Muscle layer of colon (tissue), 2 donors: ENCODE measurements around the gene TCF7L2.

ENCODE experiments used
- H3K27ac ChIP-seq: one replicate; pipeline ENCODE4 v1.7.0; 2013; ENCODE audit warnings: low read depth, mild to moderate bottlenecking, low read length, moderate library complexity
- H3K27me3 ChIP-seq, 2 donors: one replicate each; pipeline ENCODE4 v1.7.0; 2013; ENCODE audit warnings: low read length in 2 of 2, mild to moderate bottlenecking in 2 of 2; ENCODE audit not compliant: insufficient read depth in 2 of 2, control insufficient read depth in 1 of 2
- H3K36me3 ChIP-seq: one replicate; pipeline ENCODE4 v1.7.0; 2013; ENCODE audit warnings: mild to moderate bottlenecking, low read length; ENCODE audit not compliant: insufficient read depth
- H3K4me1 ChIP-seq: one replicate; pipeline ENCODE4 v1.7.0; 2013; ENCODE audit warnings: mild to moderate bottlenecking, low read length; ENCODE audit not compliant: insufficient read depth
- H3K4me3 ChIP-seq, 2 donors: one replicate each; pipeline ENCODE4 v1.7.0; 2013; ENCODE audit warnings: low read length in 2 of 2, low read depth in 1 of 2, mild to moderate bottlenecking in 1 of 2, moderate library complexity in 1 of 2
- H3K9ac ChIP-seq: one replicate; pipeline ENCODE4 v1.7.0; 2013; ENCODE audit warnings: low read length
- H3K9me3 ChIP-seq: one replicate; pipeline ENCODE4 v1.7.0; 2013; ENCODE audit warnings: mild to moderate bottlenecking, low read length
- donor health status: abdominal sarcoma.
- donor health status: Adenocarcinoma of cecum.

Gene TCF7L2

DNA sequence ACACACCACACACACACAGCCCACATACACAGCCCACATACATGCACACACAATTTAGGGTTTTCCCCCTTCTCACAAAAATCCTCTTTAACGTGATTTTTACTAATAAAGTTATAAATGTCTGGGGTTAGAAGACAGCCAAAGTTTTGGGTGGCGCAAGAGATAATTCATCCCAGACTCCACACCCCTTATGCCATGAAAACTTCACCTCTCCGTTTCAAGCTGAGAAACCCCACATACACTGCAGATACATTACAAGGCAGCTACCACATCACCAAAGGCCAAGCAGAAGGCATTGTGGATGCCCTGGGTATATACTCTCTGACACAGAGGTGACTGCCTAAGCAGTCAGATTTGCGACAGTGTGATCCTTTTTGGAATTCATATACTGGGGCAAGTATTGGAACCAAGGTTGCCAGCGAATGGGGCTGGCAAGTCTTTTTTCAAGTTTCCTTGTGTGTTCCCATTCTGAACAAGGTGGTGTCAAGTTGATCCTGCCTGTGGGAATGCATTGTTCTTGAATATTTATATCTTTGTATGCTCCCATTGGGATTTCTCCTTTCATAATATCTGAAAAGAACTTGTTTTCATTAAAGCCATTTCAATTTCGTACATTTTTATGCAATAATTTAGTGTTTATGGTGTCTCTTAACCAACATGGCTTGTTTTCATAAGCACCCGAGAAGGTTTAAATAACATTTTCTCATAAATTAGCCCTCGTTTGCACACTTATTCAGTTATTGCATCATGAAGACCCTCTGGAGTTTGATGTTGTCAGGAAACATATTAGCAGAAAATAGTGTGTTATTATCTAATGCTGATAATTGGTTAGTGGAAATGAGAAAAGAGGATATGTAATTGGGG lies 130.2 kb downstream of the TCF7L2 start:
- no peaks in the 10 kb centered on the region for H3K36me3 ChIP-seq
- no peaks in the 10 kb centered on the region for H3K9me3 ChIP-seq
- no peaks in the 10 kb centered on the region for H3K27me3 ChIP-seq
- peaks cover 21% of the 10 kb centered on the region for H3K4me1 ChIP-seq
- H3K4me3 ChIP-seq: no peak overlapping the region
- no peak overlapping the region for H3K9ac ChIP-seq
- no peak overlapping the region for H3K27ac ChIP-seq

DNA sequence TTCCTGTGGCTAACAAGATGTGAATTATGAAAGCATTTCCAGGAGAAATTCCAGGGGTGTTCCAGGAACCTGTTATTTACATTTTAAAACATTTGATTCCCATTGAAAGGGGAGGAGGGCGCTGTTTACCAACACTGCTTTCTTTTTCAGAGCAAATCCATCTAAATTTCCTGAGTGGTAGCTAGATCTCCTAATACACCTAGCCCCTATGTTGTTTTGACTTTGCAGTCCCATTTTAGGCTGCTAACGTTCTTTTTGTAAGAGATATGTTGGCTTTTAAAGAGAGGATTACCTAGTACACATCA lies 130.8 kb downstream of the TCF7L2 start:
- no peak overlapping the region for H3K9ac ChIP-seq
- H3K27ac ChIP-seq: no peak overlapping the region
- H3K4me3 ChIP-seq: no peak overlapping the region
- no peaks in the 10 kb centered on the region for H3K9me3 ChIP-seq
- H3K36me3 ChIP-seq: no peaks in the 10 kb centered on the region
- peaks cover 21% of the 10 kb centered on the region for H3K4me1 ChIP-seq
- H3K27me3 ChIP-seq: no peaks in the 10 kb centered on the region

DNA sequence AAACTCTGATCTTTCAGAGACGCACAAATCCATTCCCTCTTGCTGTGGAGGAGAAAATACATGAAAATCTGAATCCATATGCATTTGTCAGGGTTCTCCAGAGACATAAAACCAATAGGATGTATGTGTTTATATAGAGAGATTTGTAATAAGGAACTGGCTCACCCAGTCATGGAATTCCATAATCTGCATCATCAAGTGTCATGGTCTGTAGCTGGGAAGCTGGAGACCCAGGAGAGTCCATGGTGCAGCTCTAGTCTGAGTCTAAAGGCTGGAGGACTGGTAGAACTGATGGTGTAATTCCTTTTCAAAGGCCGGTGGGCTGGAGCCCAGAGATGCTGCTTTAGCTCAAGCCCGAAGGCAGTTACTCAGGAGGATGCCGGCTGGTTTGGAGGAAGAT lies 134.0 kb downstream of the TCF7L2 start:
- H3K4me1 ChIP-seq: peaks cover 25% of the 10 kb centered on the region
- no peaks in the 10 kb centered on the region for H3K27me3 ChIP-seq
- H3K36me3 ChIP-seq: no peaks in the 10 kb centered on the region
- H3K27ac ChIP-seq: no peak overlapping the region
- H3K9ac ChIP-seq: no peak overlapping the region
- H3K4me3 ChIP-seq: no peak overlapping the region
- no peaks in the 10 kb centered on the region for H3K9me3 ChIP-seq

DNA sequence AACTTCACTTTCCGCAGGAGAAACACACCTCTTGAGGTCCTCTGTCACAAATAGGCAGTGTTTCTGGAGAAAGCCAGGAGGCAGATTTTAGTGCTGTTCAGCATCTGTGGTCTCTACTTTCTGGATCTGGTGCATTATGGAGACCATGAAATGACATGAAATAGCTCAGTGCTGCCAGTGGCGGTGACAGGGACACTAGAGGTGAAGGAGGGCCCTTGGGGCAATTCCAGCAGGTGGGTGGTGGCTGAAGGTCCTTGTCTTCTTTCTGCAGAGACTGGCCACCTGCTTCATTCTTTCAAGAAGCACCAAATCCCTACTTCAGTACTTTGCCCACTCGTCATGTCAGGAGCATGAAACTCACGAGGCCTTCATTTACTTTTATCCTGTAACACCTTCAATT lies 135.7 kb downstream of the TCF7L2 start:
- Histone ChIP-seq H3K9ac (no peak overlapping the region), H3K27ac (no peak overlapping the region), H3K9me3 (no peaks in the 10 kb centered on the region), H3K36me3 (no peaks in the 10 kb centered on the region), H3K27me3 (no peaks in the 10 kb centered on the region), H3K4me3 (no peak overlapping the region), H3K4me1 (peaks cover 22% of the 10 kb centered on the region)

DNA sequence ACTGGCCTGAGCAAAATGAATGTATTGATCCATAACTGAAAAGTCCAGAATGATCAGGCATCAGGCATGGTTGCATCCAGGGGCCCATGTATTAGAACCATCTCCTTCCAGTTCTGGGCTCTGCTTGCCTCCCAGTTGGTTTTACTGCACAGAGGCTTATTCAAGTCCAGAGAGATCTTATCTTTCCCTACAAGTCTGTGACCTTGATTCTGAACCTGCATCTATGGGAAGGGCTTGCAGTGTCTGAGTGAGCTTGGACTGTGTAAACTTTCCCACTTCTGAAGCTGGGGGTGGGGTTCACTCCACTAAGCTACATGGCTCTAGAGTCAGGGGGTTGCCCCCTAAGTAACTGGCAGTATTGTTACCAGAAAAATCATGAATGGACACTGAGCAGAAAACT lies 136.2 kb downstream of the TCF7L2 start:
- no peak overlapping the region for H3K4me3 ChIP-seq
- H3K27ac ChIP-seq: no peak overlapping the region
- no peaks in the 10 kb centered on the region for H3K27me3 ChIP-seq
- no peak overlapping the region for H3K9ac ChIP-seq
- H3K36me3 ChIP-seq: no peaks in the 10 kb centered on the region
- peaks cover 17% of the 10 kb centered on the region for H3K4me1 ChIP-seq
- H3K9me3 ChIP-seq: no peaks in the 10 kb centered on the region

DNA sequence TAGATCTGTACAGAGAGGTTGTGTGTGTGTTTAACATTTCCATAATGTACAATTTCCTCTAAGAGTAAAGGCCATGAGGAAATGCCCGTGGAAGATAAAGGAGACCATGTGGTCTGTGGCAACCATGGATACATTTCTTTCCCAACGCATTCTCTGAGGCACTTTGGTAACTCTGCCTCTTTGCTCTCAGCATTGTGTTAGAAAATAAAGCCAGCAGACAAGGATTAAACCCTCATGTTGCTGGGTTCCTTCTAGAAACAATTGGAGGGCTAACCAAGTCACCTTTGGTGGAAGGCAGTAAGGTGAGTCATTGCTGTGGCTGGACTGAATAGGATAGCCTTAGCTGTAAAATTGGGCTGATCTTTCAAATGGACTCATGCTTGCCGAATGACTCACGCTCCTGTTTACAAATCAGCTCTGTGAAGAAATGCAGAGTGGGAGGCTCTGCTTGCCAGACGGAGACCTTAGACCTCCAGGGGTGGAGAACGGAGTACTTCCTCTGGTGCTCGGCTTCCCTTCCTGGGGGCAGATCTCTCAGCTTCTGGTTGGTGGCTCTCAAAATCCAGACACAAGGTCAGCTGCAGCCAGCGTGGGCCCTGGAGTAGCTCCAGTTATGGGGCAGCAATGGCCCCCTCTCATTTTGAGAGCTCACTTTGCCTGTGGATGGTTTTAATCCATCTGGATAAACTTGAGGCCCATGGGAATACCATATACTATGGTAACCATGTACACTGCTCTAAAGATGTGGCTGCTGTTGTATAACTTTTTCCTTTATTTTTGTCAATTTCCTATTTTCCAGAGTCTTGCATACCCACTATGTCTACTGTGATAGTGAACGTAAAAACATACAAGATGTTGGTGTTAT lies 137.3 kb downstream of the TCF7L2 start:
- peaks cover 15% of the 10 kb centered on the region for H3K4me1 ChIP-seq
- H3K9me3 ChIP-seq: no peaks in the 10 kb centered on the region
- no peaks in the 10 kb centered on the region for H3K36me3 ChIP-seq
- H3K9ac ChIP-seq: no peak overlapping the region
- no peaks in the 10 kb centered on the region for H3K27me3 ChIP-seq
- H3K27ac ChIP-seq: no peak overlapping the region
- peak overlapping the region in 1 of 2 donors; percentile 18 for H3K4me3 ChIP-seq

DNA sequence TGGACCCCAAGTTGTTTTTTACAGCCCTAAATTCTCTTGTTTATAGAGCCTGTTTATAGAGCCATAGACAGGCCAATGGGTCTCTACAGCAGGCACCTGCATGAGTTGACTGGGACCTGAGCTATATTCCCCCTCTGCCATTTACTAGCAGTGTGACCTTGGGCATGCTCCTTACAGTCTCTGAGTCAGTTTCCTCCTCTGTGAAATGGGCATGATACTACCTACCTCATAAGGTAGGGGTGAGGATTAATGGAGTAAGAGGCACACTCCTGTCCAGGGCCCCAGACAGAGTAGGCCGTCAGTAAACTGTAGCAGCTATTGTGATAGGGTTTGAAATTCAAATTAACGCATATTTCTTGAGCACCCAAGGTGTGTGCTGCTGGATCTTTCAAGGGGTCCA lies 138.1 kb downstream of the TCF7L2 start:
- H3K36me3 ChIP-seq: no peaks in the 10 kb centered on the region
- H3K4me1 ChIP-seq: peaks cover 20% of the 10 kb centered on the region
- H3K9ac ChIP-seq: no peak overlapping the region
- H3K4me3 ChIP-seq: no peak overlapping the region
- no peaks in the 10 kb centered on the region for H3K9me3 ChIP-seq
- no peaks in the 10 kb centered on the region for H3K27me3 ChIP-seq
- H3K27ac ChIP-seq: no peak overlapping the region

DNA sequence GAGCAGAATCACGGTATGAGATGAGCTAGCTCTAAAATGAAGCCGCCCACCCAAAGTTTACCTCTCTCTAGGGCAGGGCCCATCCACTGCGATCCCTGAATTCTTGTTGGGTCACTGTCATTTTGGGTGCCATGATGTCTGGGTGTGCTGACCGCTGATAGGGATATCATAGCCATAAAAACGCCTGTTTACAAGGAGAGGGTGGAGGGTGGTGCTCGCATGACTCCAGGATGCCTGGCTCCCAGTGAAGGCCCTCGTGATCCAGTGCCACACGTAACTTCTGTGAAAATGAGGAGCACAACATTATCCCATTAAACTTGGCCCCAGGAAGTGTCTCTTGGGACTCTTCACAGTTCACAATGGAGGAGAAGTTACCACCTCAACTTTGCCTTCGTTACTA lies 139.5 kb downstream of the TCF7L2 start:
- peaks cover 26% of the 10 kb centered on the region for H3K4me1 ChIP-seq
- no peaks in the 10 kb centered on the region for H3K36me3 ChIP-seq
- no peak overlapping the region for H3K4me3 ChIP-seq
- no peaks in the 10 kb centered on the region for H3K27me3 ChIP-seq
- no peaks in the 10 kb centered on the region for H3K9me3 ChIP-seq
- no peak overlapping the region for H3K9ac ChIP-seq
- no peak overlapping the region for H3K27ac ChIP-seq

DNA sequence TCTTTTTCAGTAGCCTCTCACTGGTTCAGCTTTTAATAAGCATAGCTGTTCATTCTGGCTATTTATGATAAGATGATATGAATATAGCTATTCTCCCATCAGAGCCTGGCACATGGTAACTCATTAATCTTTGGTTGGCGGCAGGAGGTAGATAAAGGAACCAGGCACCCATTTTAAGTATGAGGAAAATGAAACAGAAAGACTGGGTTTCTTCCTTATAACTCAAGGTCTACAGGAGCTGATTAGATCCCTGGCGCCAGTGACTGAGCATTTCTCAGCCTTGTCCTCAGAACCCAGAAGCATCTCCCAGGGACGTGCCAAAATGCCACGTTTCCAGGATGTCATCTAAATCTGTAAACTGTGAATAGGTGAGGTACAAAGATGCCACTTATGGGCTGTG lies 141.9 kb downstream of the TCF7L2 start:
- Histone ChIP-seq H3K9ac (no peak overlapping the region), H3K27me3 (no peaks in the 10 kb centered on the region), H3K4me3 (no peak overlapping the region), H3K4me1 (peaks cover 43% of the 10 kb centered on the region), H3K9me3 (no peaks in the 10 kb centered on the region), H3K36me3 (no peaks in the 10 kb centered on the region), H3K27ac (no peak overlapping the region)

DNA sequence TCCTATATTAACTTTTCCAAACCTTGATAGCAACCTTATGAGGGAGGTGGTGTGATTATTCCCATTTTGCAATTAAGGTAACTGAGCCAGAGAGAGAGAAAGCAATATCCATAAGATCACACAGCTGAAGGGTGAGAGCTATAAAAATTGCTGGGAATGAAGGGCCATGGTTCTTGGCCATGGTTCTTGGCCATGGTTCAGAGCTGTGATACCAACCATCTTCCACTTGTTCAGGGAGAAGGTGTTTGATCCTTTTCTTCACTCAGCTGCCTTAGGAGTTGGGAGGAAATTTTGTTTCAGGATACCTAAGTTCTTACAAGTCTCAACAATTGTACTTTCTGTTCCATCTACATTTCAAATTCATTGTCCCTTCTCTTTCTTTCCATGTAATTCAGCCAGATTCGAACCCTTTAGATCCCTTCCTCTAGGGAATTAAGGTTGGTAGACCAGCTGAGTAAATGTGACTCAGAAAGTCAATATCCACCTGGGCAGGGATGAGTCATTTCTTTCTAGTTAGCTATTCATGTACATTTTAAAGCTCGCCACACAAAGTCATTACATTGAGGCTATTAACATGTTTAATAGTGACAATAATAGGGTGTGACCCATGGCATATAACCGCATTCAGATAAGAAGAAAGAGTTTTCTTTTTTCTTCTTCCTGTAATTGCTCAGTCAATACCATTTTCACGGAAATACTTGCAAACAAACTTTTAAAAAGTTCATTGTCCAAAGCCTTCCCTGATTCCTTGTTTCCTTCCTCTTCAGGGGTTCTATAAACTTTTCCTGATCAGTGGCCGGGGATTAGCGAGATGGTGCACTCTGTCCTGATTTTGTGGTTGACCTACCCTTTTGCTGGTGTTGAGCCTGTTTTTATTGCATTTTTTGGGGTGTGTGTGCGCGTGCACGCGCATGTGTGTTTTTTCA lies 143.4 kb downstream of the TCF7L2 start:
- H3K4me1 ChIP-seq: peaks cover 36% of the 10 kb centered on the region
- no peak overlapping the region for H3K9ac ChIP-seq
- no peak overlapping the region for H3K27ac ChIP-seq
- H3K27me3 ChIP-seq: no peaks in the 10 kb centered on the region
- H3K4me3 ChIP-seq: no peak overlapping the region
- no peaks in the 10 kb centered on the region for H3K9me3 ChIP-seq
- no peaks in the 10 kb centered on the region for H3K36me3 ChIP-seq

DNA sequence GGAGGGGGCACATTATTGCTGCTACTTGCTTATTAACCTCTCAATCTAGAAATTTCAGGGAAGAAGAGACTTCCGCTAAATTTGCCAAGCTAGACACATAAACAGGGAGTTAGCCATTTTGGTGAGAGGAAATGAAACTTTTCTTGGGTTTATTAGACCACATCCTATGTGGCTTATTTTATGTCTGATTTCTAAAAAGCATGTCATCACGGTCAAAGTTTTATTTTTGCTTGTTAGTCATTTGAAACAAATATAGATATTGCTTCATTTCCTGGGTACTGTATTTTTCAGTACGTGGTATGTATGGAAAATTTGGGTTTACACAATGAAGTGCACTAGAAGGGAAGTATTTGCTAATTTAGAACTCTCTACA lies 144.1 kb downstream of the TCF7L2 start:
- no peak overlapping the region for H3K27ac ChIP-seq
- H3K36me3 ChIP-seq: no peaks in the 10 kb centered on the region
- H3K27me3 ChIP-seq: no peaks in the 10 kb centered on the region
- H3K4me3 ChIP-seq: no peak overlapping the region
- no peaks in the 10 kb centered on the region for H3K9me3 ChIP-seq
- no peak overlapping the region for H3K9ac ChIP-seq
- peaks cover 40% of the 10 kb centered on the region for H3K4me1 ChIP-seq
